H1 (cell line): ENCODE data around the gene NR4A2. TPM values are rescaled to one million over a fixed set of nuclear protein-coding genes. Genes with fewer than 3 reads are reported as not detected.

Experiments
- CREB1 ChIP-seq: IDR thresholded peaks from 2 replicates; pipeline ENCODE4 v1.6.1; 2012; ENCODE audit warnings: inconsistent platforms
- CTBP2 ChIP-seq: IDR thresholded peaks from 2 replicates; pipeline ENCODE4 v1.7.0; 2011; ENCODE audit warnings: borderline replicate concordance, mild to moderate bottlenecking, moderate library complexity, mixed read lengths, low read length; ENCODE audit not compliant: insufficient read depth, insufficient read length
- KDM4A ChIP-seq: IDR thresholded peaks from one replicate; pipeline ENCODE4 v1.7.1; 2012; ENCODE audit warnings: low read depth, mild to moderate bottlenecking, moderate library complexity, low read length, inconsistent platforms; ENCODE audit not compliant: severe bottlenecking
- PHF8 ChIP-seq: fragments of 200-600 bp; sonication (generic); conservative IDR thresholded peaks from 2 replicates; pipeline ENCODE4 v1.7.1; 2012; ENCODE audit warnings: low read depth, mild to moderate bottlenecking, inconsistent platforms, low read length, moderate library complexity
- TCF12 ChIP-seq: IDR thresholded peaks from 2 replicates; pipeline ENCODE4 v1.6.1; 2011; ENCODE audit warnings: low read depth, mild to moderate bottlenecking, low read length
- polyA plus RNA-seq, 7 experiments: library from polyadenylated mRNA; depleted of rRNA in 3 of 7; stranded (reverse) in 5 of 7; unstranded in 2 of 7; fragments of >200 nt in 5 of 7; fragments of 200-250 nt in 2 of 7; gene quantifications; 1 replicate in 5 of 7; 2 replicates in 1 of 7; 4 replicates in 1 of 7; pipeline versions ENCODE4 v1.2.1 to v1.2.3, GENCODE V29; 2011 to 2013; ENCODE audit warnings: missing spikeins in 2 of 7, mixed read lengths in 2 of 7
- total RNA-seq: library from RNA; stranded (reverse); fragmentation: NEBNext Ultra II Directional; extraction: Animal tissue kit (Norgen Biotek cat#: 25700); gene quantifications from 2 replicates; pipeline ENCODE4 v1.2.1, GENCODE V29; 2021

The NR4A2 gene
- total and polyA plus RNA-seq, 2 of the 8 experiments (the other 6 are each of a cell fraction or from before 2014, with no cell fraction given): 0.15 to 1.7 TPM

GRCh38 chr2:156341452-156342253, 9.1 kb upstream of the NR4A2 start (continued):
- no peak for TF ChIP-seq TCF12
- TF ChIP-seq CTBP2: no peak
- peak; percentile 76 for TF ChIP-seq KDM4A
- TF ChIP-seq CREB1: no peak
- peak; percentile 41; the same call in 1 of the 2 replicates for TF ChIP-seq PHF8
